Peyer's patch (tissue), 4 donors: ENCODE results near the gene FGF6.

Experiments
- POLR2A ChIP-seq, 2 donors: fragments of 450-650 bp; IDR thresholded peaks; one replicate each; pipeline ENCODE4 v1.5.1; 2017; ENCODE audit warnings: antibody characterized with exemption in 2 of 2, mild to moderate bottlenecking in 2 of 2, moderate library complexity in 2 of 2
- TF ChIP-seq, protein P1 (sequence below), 6 experiments: fragments of 450-650 bp in 4 of 6; fragments of 200-600 bp in 2 of 6; sonication (generic) in 1 of 6; IDR thresholded peaks; one replicate each; pipeline ENCODE4 v1.5.1; 2017 to 2019; ENCODE audit warnings: antibody characterized with exemption in 6 of 6, mild to moderate bottlenecking in 3 of 6, moderate library complexity in 1 of 6

DNA sequence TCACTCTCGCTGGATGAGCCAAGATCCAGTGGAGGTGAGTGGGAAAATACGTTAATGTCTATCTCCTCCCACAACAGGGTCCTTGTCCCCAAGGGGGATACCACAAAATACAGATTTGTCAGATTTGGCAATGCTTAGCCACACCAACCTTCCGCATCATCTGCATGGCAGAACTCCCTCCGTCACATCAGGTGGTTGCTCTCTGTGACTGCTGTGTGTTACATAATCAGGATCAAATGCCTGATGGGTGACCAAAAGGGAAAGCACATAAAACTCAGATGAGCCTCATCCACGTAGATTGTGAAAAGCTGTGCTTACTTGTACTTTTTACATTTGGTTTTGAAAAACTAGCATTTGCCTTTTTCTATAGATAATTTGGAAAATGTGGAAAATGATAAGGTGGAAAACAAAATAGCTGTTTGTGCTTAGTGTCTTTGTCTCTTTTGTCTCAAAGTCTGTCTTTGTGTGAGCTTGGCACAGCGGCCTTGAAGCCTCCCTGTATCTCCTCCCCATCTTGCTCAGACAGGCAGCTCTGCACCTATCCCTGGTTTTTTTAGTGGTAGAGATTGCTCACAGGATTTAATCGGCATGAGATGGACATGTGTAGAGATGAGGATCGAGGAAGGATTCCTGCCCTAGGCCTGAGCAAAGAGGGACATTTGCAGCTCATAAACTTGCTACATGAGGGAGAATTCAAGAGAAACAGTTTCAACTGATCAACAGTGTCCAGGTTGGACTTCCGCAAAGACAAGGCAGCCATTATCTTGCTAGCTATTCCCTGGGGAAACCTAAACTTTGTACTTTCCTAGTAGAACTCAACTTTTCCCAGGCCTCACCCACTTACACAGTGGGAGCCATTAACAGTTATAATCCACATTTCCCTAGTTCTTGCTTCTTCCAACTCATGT, 3.6 kb upstream of the FGF6 start:
- TF ChIP-seq, protein P1, sequence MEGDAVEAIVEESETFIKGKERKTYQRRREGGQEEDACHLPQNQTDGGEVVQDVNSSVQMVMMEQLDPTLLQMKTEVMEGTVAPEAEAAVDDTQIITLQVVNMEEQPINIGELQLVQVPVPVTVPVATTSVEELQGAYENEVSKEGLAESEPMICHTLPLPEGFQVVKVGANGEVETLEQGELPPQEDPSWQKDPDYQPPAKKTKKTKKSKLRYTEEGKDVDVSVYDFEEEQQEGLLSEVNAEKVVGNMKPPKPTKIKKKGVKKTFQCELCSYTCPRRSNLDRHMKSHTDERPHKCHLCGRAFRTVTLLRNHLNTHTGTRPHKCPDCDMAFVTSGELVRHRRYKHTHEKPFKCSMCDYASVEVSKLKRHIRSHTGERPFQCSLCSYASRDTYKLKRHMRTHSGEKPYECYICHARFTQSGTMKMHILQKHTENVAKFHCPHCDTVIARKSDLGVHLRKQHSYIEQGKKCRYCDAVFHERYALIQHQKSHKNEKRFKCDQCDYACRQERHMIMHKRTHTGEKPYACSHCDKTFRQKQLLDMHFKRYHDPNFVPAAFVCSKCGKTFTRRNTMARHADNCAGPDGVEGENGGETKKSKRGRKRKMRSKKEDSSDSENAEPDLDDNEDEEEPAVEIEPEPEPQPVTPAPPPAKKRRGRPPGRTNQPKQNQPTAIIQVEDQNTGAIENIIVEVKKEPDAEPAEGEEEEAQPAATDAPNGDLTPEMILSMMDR (IDR thresholded peaks at IDR 0.05): no peak
- TF ChIP-seq POLR2A (IDR thresholded peaks at IDR 0.05): no peak
